ENCODE measurements around the gene IGF2BP2.

IGF2BP2 gene

GRCh38 chr3:185693985-185694653 is 130.7 kb downstream of the IGF2BP2 start:
- in situ Hi-C loops (cut with MboI; ENCODE audit: low pct_unique_long_range_greater_than_20kb, low sequenced_read_pairs, unreplicated experiment), result no loop called here
- TF ChIP-seq CTCF (IDR thresholded peaks at IDR 0.05; ENCODE audit: extremely low read depth, insufficient read depth, missing control alignments), result no peak
- DNase-seq (ENCODE audit: low spot score), result no peak

GRCh38 chr3:185691622-185692021 is 133.2 kb downstream of the IGF2BP2 start:
- DNase-seq (ENCODE audit: low spot score), result no peak
- no peak for TF ChIP-seq CTCF (IDR thresholded peaks at IDR 0.05; ENCODE audit: extremely low read depth, insufficient read depth, missing control alignments)
- in situ Hi-C loops (cut with MboI; ENCODE audit: low pct_unique_long_range_greater_than_20kb, low sequenced_read_pairs, unreplicated experiment), result no loop called here

- no peak for DNase-seq (ENCODE audit: low spot score)
- TF ChIP-seq CTCF (IDR thresholded peaks at IDR 0.05; ENCODE audit: extremely low read depth, insufficient read depth, missing control alignments), result no peak
- in situ Hi-C loops (cut with MboI; ENCODE audit: low pct_unique_long_range_greater_than_20kb, low sequenced_read_pairs, unreplicated experiment), result no loop called here
Measured at GRCh38 chr3:185687271-185687878, 137.5 kb downstream of the IGF2BP2 start.

GRCh38 chr3:185685231-185686035 is 139.4 kb downstream of the IGF2BP2 start:
- in situ Hi-C loops (cut with MboI; ENCODE audit: low pct_unique_long_range_greater_than_20kb, low sequenced_read_pairs, unreplicated experiment), result no loop called here
- no peak for DNase-seq (ENCODE audit: low spot score)
- TF ChIP-seq CTCF (IDR thresholded peaks at IDR 0.05; ENCODE audit: extremely low read depth, insufficient read depth, missing control alignments), result no peak

GRCh38 chr3:185680231-185680630 is 144.6 kb downstream of the IGF2BP2 start:
- DNase-seq (ENCODE audit: low spot score), result no peak
- in situ Hi-C loops (cut with MboI; ENCODE audit: low pct_unique_long_range_greater_than_20kb, low sequenced_read_pairs, unreplicated experiment), result no loop called here
- no peak for TF ChIP-seq CTCF (IDR thresholded peaks at IDR 0.05; ENCODE audit: extremely low read depth, insufficient read depth, missing control alignments)

GRCh38 chr3:185678027-185678426 is 146.8 kb downstream of the IGF2BP2 start:
- in situ Hi-C loops (cut with MboI; ENCODE audit: low pct_unique_long_range_greater_than_20kb, low sequenced_read_pairs, unreplicated experiment), result loop anchor here (10.0 kb wide), 1 partner anchor 97 kb away; no protein-coding TSS in a partner anchor
- TF ChIP-seq CTCF (IDR thresholded peaks at IDR 0.05; ENCODE audit: extremely low read depth, insufficient read depth, missing control alignments), result no peak
- DNase-seq (ENCODE audit: low spot score), result no peak

Measured in GM13977 (cell line).